ENCODE data around the gene IMMP2L. TPM values are rescaled to one million over a fixed set of nuclear protein-coding genes. Genes with fewer than 3 reads are reported as not detected.

IMMP2L gene
- total and polyA plus RNA-seq, 2 of the 8 experiments (the other 6 are each of a cell fraction or from before 2014, with no cell fraction given) = 2.3 to 10.1 TPM

DNA sequence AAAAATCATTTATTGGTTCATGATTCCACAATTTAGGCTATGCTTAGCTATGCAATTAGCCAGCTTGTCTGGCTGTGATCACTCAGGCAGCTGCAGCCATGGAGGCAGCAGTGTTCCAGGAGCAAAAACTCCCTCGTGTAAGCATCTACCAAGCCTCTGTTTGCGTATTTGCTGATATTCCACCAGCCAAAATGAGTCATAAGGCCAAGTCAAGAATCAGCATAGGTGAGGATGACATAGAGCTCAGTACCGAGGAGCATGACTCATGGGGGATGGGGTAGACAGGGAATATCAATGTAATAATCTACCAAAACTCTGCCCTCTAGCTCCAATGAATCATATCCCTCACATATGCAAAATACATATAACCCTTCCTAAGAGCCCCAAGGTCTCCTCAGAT, 63.3 kb downstream of the IMMP2L start (continued):
- TF ChIP-seq EP300 (IDR thresholded peaks at IDR 0.05; ENCODE audit: borderline replicate concordance in 1 of 2, low read depth in 2 of 2, low read length in 2 of 2) = no peak
- no peak for TF ChIP-seq FOSL1 (IDR thresholded peaks at IDR 0.05; ENCODE audit: insufficient read depth, low read depth, low read length)

All from H1 (cell line).